A549 (cell line): ENCODE measurements around the gene ITPKC.

Experiments
- CEBPB ChIP-seq, 2 experiments: fragments of >200 bp in 1 of 2; sonication (Bioruptor Twin) in 1 of 2; formaldehyde crosslinking in 1 of 2; IDR thresholded peaks; 2 replicates each; pipeline ENCODE4 v1.6.1; 2012 to 2016
- EP300 ChIP-seq, 2 experiments: fragments of >200 bp; sonication (Bioruptor Twin); formaldehyde crosslinking; IDR thresholded peaks; 2 replicates in 1 of 2; 3 replicates in 1 of 2; pipeline ENCODE4 v1.6.1; 2016 to 2017
- KDM1A ChIP-seq: fragments of 200-600 bp; sonication (generic); IDR thresholded peaks from 2 replicates; pipeline ENCODE4 v1.6.1; 2016; ENCODE audit warnings: low read depth, mild to moderate bottlenecking
- POLR2A ChIP-seq: IDR thresholded peaks from 2 replicates; pipeline ENCODE4 v1.6.1; 2012; ENCODE audit warnings: mild to moderate bottlenecking, low read length
- RFX5 ChIP-seq: fragments of 450-650 bp; IDR thresholded peaks from 2 replicates; pipeline ENCODE4 v1.7.1; 2014; ENCODE audit warnings: antibody characterized with exemption, mild to moderate bottlenecking, moderate library complexity
- ZFP36 ChIP-seq: fragments of 450-650 bp; IDR thresholded peaks from 2 replicates; pipeline ENCODE4 v1.6.1; 2014; ENCODE audit warnings: borderline replicate concordance; ENCODE audit not compliant: partially characterized antibody
- TF ChIP-seq, protein P1 (sequence below): fragments of >200 bp; sonication (Bioruptor Twin); formaldehyde crosslinking; IDR thresholded peaks from 3 replicates; pipeline ENCODE4 v1.5.1; 2016
- TF ChIP-seq, protein P2 (sequence below): IDR thresholded peaks from 2 replicates; pipeline ENCODE4 v1.6.1; 2012

DNA sequence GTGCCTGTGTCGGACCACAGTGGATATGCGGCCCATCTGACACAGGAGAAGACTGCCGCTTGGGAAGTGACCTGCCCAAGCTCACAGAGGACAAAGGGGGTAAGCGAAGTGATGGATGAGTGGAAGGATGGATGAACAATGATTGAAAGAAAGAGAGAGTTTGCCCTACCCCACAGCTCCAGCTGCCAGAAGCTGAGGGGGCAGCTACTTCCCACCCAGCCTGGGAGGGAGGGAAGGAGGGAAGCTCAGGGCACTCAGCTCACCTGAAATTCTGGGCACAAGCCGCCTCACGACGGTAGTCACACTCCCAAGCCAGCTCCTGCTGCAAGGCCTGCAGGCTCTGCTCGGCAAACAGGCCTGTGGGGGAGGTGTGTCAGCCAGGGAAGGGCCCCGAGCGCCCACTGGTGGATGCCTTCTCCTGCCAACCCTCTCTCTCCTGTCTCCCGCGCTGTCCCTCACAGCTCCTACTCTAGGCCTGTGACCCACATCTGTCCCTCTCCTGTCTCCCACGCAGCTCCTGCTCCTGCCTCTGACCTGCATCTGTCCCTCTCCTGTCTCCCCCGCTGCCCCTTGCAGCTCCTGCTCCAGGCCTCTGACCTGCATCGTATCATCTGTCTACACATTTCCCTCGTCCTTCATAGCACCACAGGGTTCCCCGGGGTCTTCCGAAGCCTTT is 14.4 kb upstream of the ITPKC start:
- TF ChIP-seq POLR2A (no peak), EP300 (IDR thresholded peaks at IDR 0.05) (no peak), ZFP36 (no peak), CEBPB (IDR thresholded peaks at IDR 0.05) (no peak), KDM1A (no peak), RFX5 (no peak)
- TF ChIP-seq, protein P1, sequence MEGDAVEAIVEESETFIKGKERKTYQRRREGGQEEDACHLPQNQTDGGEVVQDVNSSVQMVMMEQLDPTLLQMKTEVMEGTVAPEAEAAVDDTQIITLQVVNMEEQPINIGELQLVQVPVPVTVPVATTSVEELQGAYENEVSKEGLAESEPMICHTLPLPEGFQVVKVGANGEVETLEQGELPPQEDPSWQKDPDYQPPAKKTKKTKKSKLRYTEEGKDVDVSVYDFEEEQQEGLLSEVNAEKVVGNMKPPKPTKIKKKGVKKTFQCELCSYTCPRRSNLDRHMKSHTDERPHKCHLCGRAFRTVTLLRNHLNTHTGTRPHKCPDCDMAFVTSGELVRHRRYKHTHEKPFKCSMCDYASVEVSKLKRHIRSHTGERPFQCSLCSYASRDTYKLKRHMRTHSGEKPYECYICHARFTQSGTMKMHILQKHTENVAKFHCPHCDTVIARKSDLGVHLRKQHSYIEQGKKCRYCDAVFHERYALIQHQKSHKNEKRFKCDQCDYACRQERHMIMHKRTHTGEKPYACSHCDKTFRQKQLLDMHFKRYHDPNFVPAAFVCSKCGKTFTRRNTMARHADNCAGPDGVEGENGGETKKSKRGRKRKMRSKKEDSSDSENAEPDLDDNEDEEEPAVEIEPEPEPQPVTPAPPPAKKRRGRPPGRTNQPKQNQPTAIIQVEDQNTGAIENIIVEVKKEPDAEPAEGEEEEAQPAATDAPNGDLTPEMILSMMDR = peak; percentile 69
- TF ChIP-seq, protein P2, sequence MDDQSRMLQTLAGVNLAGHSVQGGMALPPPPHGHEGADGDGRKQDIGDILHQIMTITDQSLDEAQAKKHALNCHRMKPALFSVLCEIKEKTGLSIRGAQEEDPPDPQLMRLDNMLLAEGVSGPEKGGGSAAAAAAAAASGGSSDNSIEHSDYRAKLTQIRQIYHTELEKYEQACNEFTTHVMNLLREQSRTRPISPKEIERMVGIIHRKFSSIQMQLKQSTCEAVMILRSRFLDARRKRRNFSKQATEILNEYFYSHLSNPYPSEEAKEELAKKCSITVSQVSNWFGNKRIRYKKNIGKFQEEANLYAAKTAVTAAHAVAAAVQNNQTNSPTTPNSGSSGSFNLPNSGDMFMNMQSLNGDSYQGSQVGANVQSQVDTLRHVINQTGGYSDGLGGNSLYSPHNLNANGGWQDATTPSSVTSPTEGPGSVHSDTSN = no peak
